DND-41 (cell line): ENCODE data around the gene BTK.

Experiments used
- CTCF ChIP-seq: IDR thresholded peaks from 2 replicates; pipeline ENCODE4 v1.5.1; 2012; ENCODE audit warnings: borderline replicate concordance, low read length, moderate library complexity, mild to moderate bottlenecking; ENCODE audit not compliant: poor library complexity, severe bottlenecking; ENCODE audit errors: extremely low read depth
- EZH2 ChIP-seq: IDR thresholded peaks from 3 replicates; pipeline ENCODE4 v1.6.1; 2012; ENCODE audit warnings: borderline replicate concordance, low read depth, mild to moderate bottlenecking, moderate library complexity, low read length, inconsistent platforms; ENCODE audit not compliant: severe bottlenecking

GRCh38 chrX:101429934-101430333 lies 43.9 kb upstream of the BTK start:
- TF ChIP-seq CTCF (no peak), EZH2 (no peak)
